NB4 (cell line): ENCODE results near the gene NPFFR2.

ENCODE experiments used
- CTCF ChIP-seq: IDR thresholded peaks from one replicate; pipeline ENCODE4 v1.5.1; 2012; ENCODE audit warnings: low read depth, low read length
- MYC ChIP-seq: IDR thresholded peaks from 2 replicates; pipeline ENCODE4 v1.6.1; 2011; ENCODE audit warnings: low read depth, low read length
- POLR2A ChIP-seq: IDR thresholded peaks from 2 replicates; pipeline ENCODE4 v1.6.1; 2011; ENCODE audit warnings: mild to moderate bottlenecking; ENCODE audit not compliant: insufficient read length; ENCODE audit errors: extremely low read depth

GRCh38 chr4:72067051-72067450 lies 35.3 kb downstream of the NPFFR2 start:
- TF ChIP-seq CTCF (no peak), POLR2A (no peak), MYC (no peak)
